Measurements from ENCODE around the gene TASP1.

DNA sequence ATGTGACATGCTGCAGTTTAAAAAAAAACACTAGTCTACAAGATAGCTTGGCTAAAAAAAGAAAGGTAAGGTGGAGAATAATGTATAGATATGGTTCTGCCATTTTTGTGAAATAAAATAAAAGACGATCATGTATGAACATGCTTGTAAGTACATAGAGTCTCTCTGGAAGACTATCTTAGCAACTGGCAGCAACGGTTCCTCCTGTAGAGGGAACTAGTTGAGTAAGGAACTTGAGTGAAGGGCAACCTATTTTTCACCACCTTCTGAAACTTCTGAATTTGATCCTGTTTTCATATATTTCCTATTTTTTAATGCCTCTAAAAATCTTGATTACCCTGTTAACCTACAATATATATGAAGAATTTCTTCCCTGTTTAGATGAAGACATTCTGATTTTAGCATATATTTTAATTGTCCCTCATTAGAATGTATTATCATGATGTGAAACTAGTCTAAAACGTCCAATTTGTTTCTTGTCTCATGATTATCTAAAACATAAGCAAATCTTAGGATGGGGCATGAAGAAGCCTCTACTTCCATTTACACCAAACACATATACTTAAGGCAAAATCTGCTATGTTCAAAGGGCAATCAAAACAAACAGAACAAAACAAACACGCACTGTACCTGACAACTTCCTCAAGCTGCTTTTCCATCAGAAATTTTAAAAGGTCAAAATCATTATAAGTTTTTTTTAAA is 215.1 kb downstream of the TASP1 start:
- TF ChIP-seq, protein P1, sequence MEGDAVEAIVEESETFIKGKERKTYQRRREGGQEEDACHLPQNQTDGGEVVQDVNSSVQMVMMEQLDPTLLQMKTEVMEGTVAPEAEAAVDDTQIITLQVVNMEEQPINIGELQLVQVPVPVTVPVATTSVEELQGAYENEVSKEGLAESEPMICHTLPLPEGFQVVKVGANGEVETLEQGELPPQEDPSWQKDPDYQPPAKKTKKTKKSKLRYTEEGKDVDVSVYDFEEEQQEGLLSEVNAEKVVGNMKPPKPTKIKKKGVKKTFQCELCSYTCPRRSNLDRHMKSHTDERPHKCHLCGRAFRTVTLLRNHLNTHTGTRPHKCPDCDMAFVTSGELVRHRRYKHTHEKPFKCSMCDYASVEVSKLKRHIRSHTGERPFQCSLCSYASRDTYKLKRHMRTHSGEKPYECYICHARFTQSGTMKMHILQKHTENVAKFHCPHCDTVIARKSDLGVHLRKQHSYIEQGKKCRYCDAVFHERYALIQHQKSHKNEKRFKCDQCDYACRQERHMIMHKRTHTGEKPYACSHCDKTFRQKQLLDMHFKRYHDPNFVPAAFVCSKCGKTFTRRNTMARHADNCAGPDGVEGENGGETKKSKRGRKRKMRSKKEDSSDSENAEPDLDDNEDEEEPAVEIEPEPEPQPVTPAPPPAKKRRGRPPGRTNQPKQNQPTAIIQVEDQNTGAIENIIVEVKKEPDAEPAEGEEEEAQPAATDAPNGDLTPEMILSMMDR (IDR thresholded peaks at IDR 0.05): no peak
- TF ChIP-seq POLR2A (IDR thresholded peaks at IDR 0.05): no peak
